Measurements from ENCODE around the gene CDK16. TPM values are rescaled to one million over a fixed set of nuclear protein-coding genes. Genes with fewer than 3 reads are reported as not detected.

Gene CDK16
- polyA plus RNA-seq, 1 donor: 65.2 TPM

GRCh38 chrX:47217121-47217851 lies 1.2 kb upstream of the CDK16 start:
- H3K9me3 ChIP-seq (ENCODE audit: control insufficient read depth, low read depth, low read length): no peaks in the 10 kb centered on the region
- WGBS (ENCODE audit: insufficient coverage, low lambda C conversion rate): 0% methylated on average over 1 of the region's 22 CpGs
- peaks cover 38% of the 10 kb centered on the region for H3K36me3 ChIP-seq (ENCODE audit: control insufficient read depth, insufficient read depth, low read length)
- peak overlapping the region; percentile 20 for H3K4me3 ChIP-seq (ENCODE audit: low read length)
- peak overlapping the region; percentile 88 for H3K27ac ChIP-seq (ENCODE audit: low read length)
- H3K27me3 ChIP-seq (ENCODE audit: control insufficient read depth, insufficient read depth, low read length): no peaks in the 10 kb centered on the region
- peaks cover 13% of the 10 kb centered on the region for H3K4me1 ChIP-seq (ENCODE audit: control insufficient read depth, insufficient read depth, low read length)
- peak in 1 of 2 donors; percentile 35 for DNase-seq

- peaks cover 33% of the 10 kb centered on the region for H3K36me3 ChIP-seq (ENCODE audit: control insufficient read depth, insufficient read depth, low read length)
- WGBS (ENCODE audit: insufficient coverage, low lambda C conversion rate): no CpG with 5 or more reads among the region's 31 CpGs
- H3K4me1 ChIP-seq (ENCODE audit: control insufficient read depth, insufficient read depth, low read length): peaks cover 13% of the 10 kb centered on the region
- H3K27ac ChIP-seq (ENCODE audit: low read length): peak overlapping the region; percentile 98
- H3K9me3 ChIP-seq (ENCODE audit: control insufficient read depth, low read depth, low read length): no peaks in the 10 kb centered on the region
- H3K27me3 ChIP-seq (ENCODE audit: control insufficient read depth, insufficient read depth, low read length): no peaks in the 10 kb centered on the region
- H3K4me3 ChIP-seq (ENCODE audit: low read length): peak overlapping the region; percentile 80
- peak; percentile 98 to 99 for DNase-seq
Measured at GRCh38 chrX:47217852-47218279, 615 bp upstream of the CDK16 start.

- no peaks in the 10 kb centered on the region for H3K9me3 ChIP-seq (ENCODE audit: control insufficient read depth, low read depth, low read length)
- H3K4me3 ChIP-seq (ENCODE audit: low read length): peak overlapping the region; percentile 80
- peaks cover 37% of the 10 kb centered on the region for H3K36me3 ChIP-seq (ENCODE audit: control insufficient read depth, insufficient read depth, low read length)
- DNase-seq: peak; percentile 24 to 44
- no CpG with 5 or more reads among the region's 60 CpGs for WGBS (ENCODE audit: insufficient coverage, low lambda C conversion rate)
- no peaks in the 10 kb centered on the region for H3K27me3 ChIP-seq (ENCODE audit: control insufficient read depth, insufficient read depth, low read length)
- peaks cover 13% of the 10 kb centered on the region for H3K4me1 ChIP-seq (ENCODE audit: control insufficient read depth, insufficient read depth, low read length)
- H3K27ac ChIP-seq (ENCODE audit: low read length): peak overlapping the region; percentile 98
Measured at GRCh38 chrX:47218920-47219815, 687 bp downstream of the CDK16 start.

GRCh38 chrX:47221756-47222155 lies 3.3 kb downstream of the CDK16 start:
- Histone ChIP-seq H3K27ac (ENCODE audit: low read length) (no peak overlapping the region), H3K4me1 (ENCODE audit: control insufficient read depth, insufficient read depth, low read length) (peaks cover 8% of the 10 kb centered on the region), H3K27me3 (ENCODE audit: control insufficient read depth, insufficient read depth, low read length) (no peaks in the 10 kb centered on the region), H3K9me3 (ENCODE audit: control insufficient read depth, low read depth, low read length) (no peaks in the 10 kb centered on the region), H3K36me3 (ENCODE audit: control insufficient read depth, insufficient read depth, low read length) (peaks cover 40% of the 10 kb centered on the region), H3K4me3 (ENCODE audit: low read length) (no peak overlapping the region)
- WGBS (ENCODE audit: insufficient coverage, low lambda C conversion rate): no CpG with 5 or more reads among the region's 4 CpGs
- DNase-seq: no peak

GRCh38 chrX:47222751-47223350 lies 4.4 kb downstream of the CDK16 start:
- H3K27ac ChIP-seq (ENCODE audit: low read length): no peak overlapping the region
- H3K4me3 ChIP-seq (ENCODE audit: low read length): no peak overlapping the region
- peaks cover 46% of the 10 kb centered on the region for H3K36me3 ChIP-seq (ENCODE audit: control insufficient read depth, insufficient read depth, low read length)
- no peak for DNase-seq
- H3K4me1 ChIP-seq (ENCODE audit: control insufficient read depth, insufficient read depth, low read length): peaks cover 2% of the 10 kb centered on the region
- H3K9me3 ChIP-seq (ENCODE audit: control insufficient read depth, low read depth, low read length): no peaks in the 10 kb centered on the region
- WGBS (ENCODE audit: insufficient coverage, low lambda C conversion rate): no CpG with 5 or more reads among the region's 10 CpGs
- H3K27me3 ChIP-seq (ENCODE audit: control insufficient read depth, insufficient read depth, low read length): no peaks in the 10 kb centered on the region

DNA sequence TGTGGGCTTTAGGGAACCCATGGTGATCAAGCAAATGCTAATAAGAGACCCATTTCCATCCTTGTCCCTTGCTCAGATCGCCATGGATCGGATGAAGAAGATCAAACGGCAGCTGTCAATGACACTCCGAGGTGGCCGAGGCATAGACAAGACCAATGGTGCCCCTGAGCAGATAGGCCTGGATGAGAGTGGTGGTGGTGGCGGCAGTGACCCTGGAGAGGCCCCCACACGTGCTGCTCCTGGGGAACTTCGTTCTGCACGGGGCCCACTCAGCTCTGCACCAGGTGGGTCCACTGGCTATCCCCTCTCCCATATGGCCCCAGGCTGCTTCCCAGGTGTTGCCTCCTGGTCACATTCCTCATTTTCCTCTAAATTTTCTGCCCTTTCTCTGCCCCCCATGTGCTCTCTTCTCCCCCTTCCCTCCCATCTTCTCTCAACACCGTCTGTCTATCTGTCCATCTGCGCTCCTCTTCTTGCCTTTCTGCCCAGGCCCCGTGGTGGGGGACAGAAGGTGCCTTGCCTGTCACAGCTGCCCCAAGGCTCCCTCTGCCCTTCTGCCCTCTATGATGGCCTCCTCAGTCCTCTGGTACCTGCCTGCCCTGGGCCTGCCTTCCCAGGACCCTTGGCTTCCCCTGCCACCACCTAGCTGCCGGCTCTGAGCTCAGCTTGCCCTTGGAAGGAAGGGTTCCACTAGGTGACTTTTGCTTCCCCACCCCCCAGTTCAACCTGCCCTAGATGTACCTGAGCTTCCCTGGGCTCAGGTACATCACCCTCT lies 5.2 kb downstream of the CDK16 start:
- no peak overlapping the region for H3K27ac ChIP-seq (ENCODE audit: low read length)
- H3K36me3 ChIP-seq (ENCODE audit: control insufficient read depth, insufficient read depth, low read length): peaks cover 49% of the 10 kb centered on the region
- H3K9me3 ChIP-seq (ENCODE audit: control insufficient read depth, low read depth, low read length): no peaks in the 10 kb centered on the region
- WGBS (ENCODE audit: insufficient coverage, low lambda C conversion rate): no CpG with 5 or more reads among the region's 13 CpGs
- no peak for DNase-seq
- peaks cover 2% of the 10 kb centered on the region for H3K4me1 ChIP-seq (ENCODE audit: control insufficient read depth, insufficient read depth, low read length)
- no peaks in the 10 kb centered on the region for H3K27me3 ChIP-seq (ENCODE audit: control insufficient read depth, insufficient read depth, low read length)
- H3K4me3 ChIP-seq (ENCODE audit: low read length): no peak overlapping the region

DNA sequence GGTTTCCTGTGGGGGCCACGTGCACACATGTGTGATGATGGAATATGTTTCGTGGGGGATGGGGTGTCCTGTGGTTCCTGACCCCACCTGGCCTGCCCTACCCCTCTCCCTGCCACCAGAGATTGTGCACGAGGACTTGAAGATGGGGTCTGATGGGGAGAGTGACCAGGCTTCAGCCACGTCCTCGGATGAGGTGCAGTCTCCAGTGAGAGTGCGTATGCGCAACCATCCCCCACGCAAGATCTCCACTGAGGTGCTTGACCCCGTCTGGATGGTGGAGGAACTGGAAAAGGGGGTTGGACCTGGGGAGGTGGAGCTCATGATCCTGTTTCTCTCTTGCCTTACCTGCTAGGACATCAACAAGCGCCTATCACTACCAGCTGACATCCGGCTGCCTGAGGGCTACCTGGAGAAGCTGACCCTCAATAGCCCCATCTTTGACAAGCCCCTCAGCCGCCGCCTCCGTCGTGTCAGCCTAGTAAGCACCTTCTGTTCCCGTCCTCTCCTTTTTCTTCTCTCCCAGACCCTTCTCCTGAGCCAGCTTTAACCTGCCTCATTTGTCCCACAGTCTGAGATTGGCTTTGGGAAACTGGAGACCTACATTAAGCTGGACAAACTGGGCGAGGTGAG lies 5.9 kb downstream of the CDK16 start:
- no CpG with 5 or more reads among the region's 17 CpGs for WGBS (ENCODE audit: insufficient coverage, low lambda C conversion rate)
- H3K27ac ChIP-seq (ENCODE audit: low read length): no peak overlapping the region
- peaks cover 52% of the 10 kb centered on the region for H3K36me3 ChIP-seq (ENCODE audit: control insufficient read depth, insufficient read depth, low read length)
- DNase-seq: no peak
- H3K4me3 ChIP-seq (ENCODE audit: low read length): no peak overlapping the region
- H3K27me3 ChIP-seq (ENCODE audit: control insufficient read depth, insufficient read depth, low read length): no peaks in the 10 kb centered on the region
- H3K4me1 ChIP-seq (ENCODE audit: control insufficient read depth, insufficient read depth, low read length): peaks cover 2% of the 10 kb centered on the region
- H3K9me3 ChIP-seq (ENCODE audit: control insufficient read depth, low read depth, low read length): no peaks in the 10 kb centered on the region

DNA sequence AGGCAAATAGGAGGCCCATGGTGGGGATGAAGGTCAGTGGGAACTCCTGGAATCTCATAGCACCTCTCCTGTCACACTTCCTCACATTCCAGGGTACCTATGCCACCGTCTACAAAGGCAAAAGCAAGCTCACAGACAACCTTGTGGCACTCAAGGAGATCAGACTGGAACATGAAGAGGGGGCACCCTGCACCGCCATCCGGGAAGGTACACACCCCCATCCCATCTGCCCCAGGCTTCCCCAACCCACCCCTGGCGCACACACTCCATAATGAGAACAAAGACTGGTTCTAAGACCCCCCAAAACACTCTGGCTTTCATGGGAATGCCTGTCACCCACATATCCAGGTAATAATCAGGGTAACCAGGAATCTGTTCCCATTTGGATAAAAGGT lies 6.4 kb downstream of the CDK16 start:
- no CpG with 5 or more reads among the region's 4 CpGs for WGBS (ENCODE audit: insufficient coverage, low lambda C conversion rate)
- no peak for DNase-seq
- Histone ChIP-seq H3K27ac (ENCODE audit: low read length) (no peak overlapping the region), H3K4me3 (ENCODE audit: low read length) (no peak overlapping the region), H3K36me3 (ENCODE audit: control insufficient read depth, insufficient read depth, low read length) (peaks cover 52% of the 10 kb centered on the region), H3K4me1 (ENCODE audit: control insufficient read depth, insufficient read depth, low read length) (peaks cover 2% of the 10 kb centered on the region), H3K9me3 (ENCODE audit: control insufficient read depth, low read depth, low read length) (no peaks in the 10 kb centered on the region), H3K27me3 (ENCODE audit: control insufficient read depth, insufficient read depth, low read length) (no peaks in the 10 kb centered on the region)

DNA sequence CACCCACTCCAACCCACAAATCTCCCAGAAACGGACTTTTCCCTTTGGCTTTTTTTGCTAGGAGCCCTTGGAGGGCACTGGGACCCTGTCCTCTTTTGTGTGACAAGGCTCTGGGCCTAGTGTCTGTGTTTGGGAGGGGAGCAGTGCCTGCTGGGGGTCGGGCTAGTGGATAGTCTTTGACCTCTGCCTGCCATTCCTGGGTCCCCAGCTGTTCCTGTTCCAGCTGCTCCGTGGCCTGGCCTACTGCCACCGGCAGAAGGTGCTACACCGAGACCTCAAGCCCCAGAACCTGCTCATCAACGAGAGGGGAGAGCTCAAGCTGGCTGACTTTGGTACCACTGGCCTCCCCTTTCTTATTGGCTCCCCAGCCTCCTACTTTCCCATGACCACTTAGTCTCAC lies 7.6 kb downstream of the CDK16 start:
- Histone ChIP-seq H3K4me1 (ENCODE audit: control insufficient read depth, insufficient read depth, low read length) (no peaks in the 10 kb centered on the region), H3K27me3 (ENCODE audit: control insufficient read depth, insufficient read depth, low read length) (no peaks in the 10 kb centered on the region), H3K9me3 (ENCODE audit: control insufficient read depth, low read depth, low read length) (no peaks in the 10 kb centered on the region), H3K27ac (ENCODE audit: low read length) (no peak overlapping the region), H3K36me3 (ENCODE audit: control insufficient read depth, insufficient read depth, low read length) (peaks cover 52% of the 10 kb centered on the region), H3K4me3 (ENCODE audit: low read length) (no peak overlapping the region)
- no peak for DNase-seq
- WGBS (ENCODE audit: insufficient coverage, low lambda C conversion rate): no CpG with 5 or more reads among the region's 6 CpGs

All from large intestine (tissue), 3 donors.